ENCODE results near the gene AMZ1. TPM values are rescaled to one million over a fixed set of nuclear protein-coding genes. Genes with fewer than 3 reads are reported as not detected.
"Not testable (repeated sequence)": the region's sequence is repeated elsewhere in the genome, so short reads cannot be mapped to it uniquely, and the experiment has no call there.

Gene AMZ1
- total RNA-seq, 1 donor from 2014 or later, result 0.31 TPM

GRCh38 chr7:2668401-2668800, 19.6 kb upstream of the AMZ1 start:
- no peak for DNase-seq

GRCh38 chr7:2670171-2670570, 17.8 kb upstream of the AMZ1 start:
- no peak for DNase-seq

GRCh38 chr7:2670720-2671391, 17.1 kb upstream of the AMZ1 start:
- peak; percentile 76 for DNase-seq

- not testable (repeated sequence) for DNase-seq
These were observed 14.8 kb upstream of the AMZ1 start for GRCh38 chr7:2673214-2673613.

- DNase-seq, result no peak
These were observed 14.1 kb upstream of the AMZ1 start for GRCh38 chr7:2673934-2674333.

- DNase-seq, result no peak
These were observed 12.7 kb upstream of the AMZ1 start for GRCh38 chr7:2675256-2675764.

- not testable (repeated sequence) for DNase-seq
These were observed 11.4 kb upstream of the AMZ1 start for GRCh38 chr7:2676576-2676975.

- not testable (repeated sequence) for DNase-seq
These were observed 9.5 kb upstream of the AMZ1 start for GRCh38 chr7:2678454-2678853.

GRCh38 chr7:2679135-2680127, 8.6 kb upstream of the AMZ1 start:
- not testable (repeated sequence) for DNase-seq

- DNase-seq, result no peak
These were observed 7.7 kb upstream of the AMZ1 start for GRCh38 chr7:2680256-2680655.

- peak; percentile 81 for DNase-seq
These were observed 7.1 kb upstream of the AMZ1 start for GRCh38 chr7:2680792-2681490.

- DNase-seq, result no peak
These were observed 5.8 kb upstream of the AMZ1 start for GRCh38 chr7:2681929-2682799.

- DNase-seq, result no peak
These were observed 3.5 kb upstream of the AMZ1 start for GRCh38 chr7:2684501-2684900.

- no peak for DNase-seq
These were observed 1.9 kb upstream of the AMZ1 start for GRCh38 chr7:2686101-2686500.

GRCh38 chr7:2687338-2687869, 598 bp upstream of the AMZ1 start:
- no peak for DNase-seq

- no peak for DNase-seq
These were observed 674 bp downstream of the AMZ1 start for GRCh38 chr7:2688409-2689342.

- DNase-seq, result no peak
These were observed 1.4 kb downstream of the AMZ1 start for GRCh38 chr7:2689343-2689847.

- DNase-seq, result no peak
These were observed 2.1 kb downstream of the AMZ1 start for GRCh38 chr7:2689951-2690705.
